PC-9 (cell line): ENCODE results near the gene SOCS6.

ENCODE experiments used
- EZH2 ChIP-seq: fragments of 200-600 bp; sonication (generic); IDR thresholded peaks from 2 replicates; pipeline ENCODE4 v1.8.0; 2017; ENCODE audit warnings: antibody characterized with exemption, low read depth
- TF ChIP-seq, protein P1 (sequence below): fragments of 200-600 bp; sonication (generic); conservative IDR thresholded peaks from 2 replicates; pipeline ENCODE4 v1.6.1; 2017; ENCODE audit warnings: mixed run types, antibody characterized with exemption, mild to moderate bottlenecking, moderate library complexity

GRCh38 chr18:70333316-70333715 lies 44.5 kb downstream of the SOCS6 start:
- TF ChIP-seq, protein P1, sequence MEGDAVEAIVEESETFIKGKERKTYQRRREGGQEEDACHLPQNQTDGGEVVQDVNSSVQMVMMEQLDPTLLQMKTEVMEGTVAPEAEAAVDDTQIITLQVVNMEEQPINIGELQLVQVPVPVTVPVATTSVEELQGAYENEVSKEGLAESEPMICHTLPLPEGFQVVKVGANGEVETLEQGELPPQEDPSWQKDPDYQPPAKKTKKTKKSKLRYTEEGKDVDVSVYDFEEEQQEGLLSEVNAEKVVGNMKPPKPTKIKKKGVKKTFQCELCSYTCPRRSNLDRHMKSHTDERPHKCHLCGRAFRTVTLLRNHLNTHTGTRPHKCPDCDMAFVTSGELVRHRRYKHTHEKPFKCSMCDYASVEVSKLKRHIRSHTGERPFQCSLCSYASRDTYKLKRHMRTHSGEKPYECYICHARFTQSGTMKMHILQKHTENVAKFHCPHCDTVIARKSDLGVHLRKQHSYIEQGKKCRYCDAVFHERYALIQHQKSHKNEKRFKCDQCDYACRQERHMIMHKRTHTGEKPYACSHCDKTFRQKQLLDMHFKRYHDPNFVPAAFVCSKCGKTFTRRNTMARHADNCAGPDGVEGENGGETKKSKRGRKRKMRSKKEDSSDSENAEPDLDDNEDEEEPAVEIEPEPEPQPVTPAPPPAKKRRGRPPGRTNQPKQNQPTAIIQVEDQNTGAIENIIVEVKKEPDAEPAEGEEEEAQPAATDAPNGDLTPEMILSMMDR = no peak
- TF ChIP-seq EZH2 = no peak
